Common myeloid progenitor, CD34-positive (primary cell): ENCODE data around the gene LGALS7B.
A peak's percentile ranks its signal among the peaks of the same experiment; 100 is the strongest.

Experiments
- CTCF ChIA-PET: fragments of 350-600 bp; sonication (Branson Sonifier 250); formaldehyde crosslinking; loops from one replicate; lab custom pipeline; 2021; ENCODE audit warnings: antibody characterized with exemption; lab: Charles Lee
- POLR2A ChIA-PET: fragments of 350-600 bp; sonication (Branson Sonifier 250); formaldehyde crosslinking; loops from one replicate; lab custom pipeline; 2021; ENCODE audit warnings: antibody characterized with exemption; lab: Charles Lee
- DNase-seq, 3 donors: peaks; one replicate each; pipeline versions ENCODE4 v3.0.0 to v3.0.0-alpha.2; 2013
- H3K27ac ChIP-seq, 2 experiments: 1 replicate in 1 of 2; 2 replicates in 1 of 2; pipeline ENCODE4 v1.7.0; 2013; ENCODE audit warnings: inconsistent platforms in 2 of 2, low read length in 2 of 2, mild to moderate bottlenecking in 2 of 2, low read depth in 1 of 2, moderate library complexity in 1 of 2; ENCODE audit not compliant: severe bottlenecking in 2 of 2, insufficient read depth in 1 of 2, poor library complexity in 1 of 2
- H3K27me3 ChIP-seq, 5 experiments: replicated peaks in 2 of 5; 1 replicate in 3 of 5; 2 replicates in 2 of 5; pipeline versions ENCODE4 v1.6.1 to v1.7.0; 2013; ENCODE audit warnings: low read length in 4 of 5, mild to moderate bottlenecking in 2 of 5, moderate library complexity in 2 of 5, inconsistent platforms in 1 of 5; ENCODE audit not compliant: insufficient read depth in 5 of 5, control insufficient read depth in 4 of 5
- H3K36me3 ChIP-seq, 4 experiments: 1 replicate in 2 of 4; 2 replicates in 2 of 4; pipeline versions ENCODE4 v1.6.1 to v1.7.0; 2013; ENCODE audit warnings: low read length in 3 of 4, control low read depth in 1 of 4, mild to moderate bottlenecking in 1 of 4; ENCODE audit not compliant: control insufficient read depth in 4 of 4, insufficient read depth in 4 of 4
- H3K4me1 ChIP-seq, 4 experiments: 1 replicate in 3 of 4; 2 replicates in 1 of 4; pipeline versions ENCODE4 v1.6.1 to v1.7.1; 2013; ENCODE audit warnings: low read length in 3 of 4, mild to moderate bottlenecking in 3 of 4, control low read depth in 1 of 4, inconsistent platforms in 1 of 4, moderate library complexity in 1 of 4; ENCODE audit not compliant: control insufficient read depth in 4 of 4, insufficient read depth in 4 of 4; ENCODE audit errors: control extremely low read depth in 1 of 4
- H3K4me3 ChIP-seq, 7 experiments: 1 replicate in 4 of 7; 2 replicates in 3 of 7; pipeline versions ENCODE4 v1.5.1 to v1.7.0; 2013; ENCODE audit warnings: mild to moderate bottlenecking in 7 of 7, low read length in 6 of 7, moderate library complexity in 6 of 7, inconsistent platforms in 2 of 7, low read depth in 2 of 7, control low read depth in 1 of 7; ENCODE audit not compliant: insufficient read depth in 4 of 7, control insufficient read depth in 1 of 7; ENCODE audit errors: extremely low read depth in 1 of 7
- H3K9me3 ChIP-seq, 5 experiments: 1 replicate in 4 of 5; 2 replicates in 1 of 5; pipeline versions ENCODE4 v1.6.1 to v1.7.1; 2013; ENCODE audit warnings: low read length in 4 of 5, mild to moderate bottlenecking in 2 of 5, inconsistent platforms in 1 of 5, low read depth in 1 of 5, moderate library complexity in 1 of 5; ENCODE audit not compliant: control insufficient read depth in 4 of 5, insufficient read depth in 2 of 5; ENCODE audit errors: control extremely low read depth in 1 of 5
- WGBS: methylation state at CpG from one replicate; pipeline ENCODE4 v1.1.5; 2013; ENCODE audit not compliant: insufficient coverage; 5-methylcytosine and 5-hydroxymethylcytosine counted together

Gene LGALS7B

GRCh38 chr19:38837656-38838121, 48.7 kb downstream of the LGALS7B start:
- no peak overlapping the region for H3K4me3 ChIP-seq
- no peaks in the 10 kb centered on the region for H3K4me1 ChIP-seq
- 96% methylated on average over 7 of the region's 7 CpGs for WGBS
- H3K9me3 ChIP-seq, result no peaks in the 10 kb centered on the region
- no peak for DNase-seq
- no peak overlapping the region for H3K27ac ChIP-seq
- CTCF ChIA-PET, result interaction anchor here (1.0 kb wide), 1 partner anchor 12 kb away, joined by 3 read pairs; no protein-coding TSS in a partner anchor
- POLR2A ChIA-PET, result interaction anchor here (0.6 to 1.8 kb wide), 5 partner anchors 12 to 68 kb away, joined by 3 to 6 read pairs (median 3); partner anchors contain the start of gene HNRNPL
- peaks cover 23 to 73% (median 61%) of the 10 kb centered on the region in 4 experiments for H3K36me3 ChIP-seq
- no peaks in the 10 kb centered on the region for H3K27me3 ChIP-seq

- ChIA-PET CTCF (interaction anchor here (1.0 kb wide), 1 partner anchor 11 kb away, joined by 3 read pairs; no protein-coding TSS in a partner anchor), POLR2A (interaction anchor here (0.6 to 1.8 kb wide), 5 partner anchors 11 to 69 kb away, joined by 3 to 6 read pairs (median 3); partner anchors contain the start of gene HNRNPL)
- Histone ChIP-seq H3K36me3 (peaks cover 23 to 80% (median 67%) of the 10 kb centered on the region in 4 experiments), H3K27ac (no peak overlapping the region), H3K4me3 (no peak overlapping the region), H3K9me3 (no peaks in the 10 kb centered on the region), H3K4me1 (no peaks in the 10 kb centered on the region), H3K27me3 (no peaks in the 10 kb centered on the region)
- no peak for DNase-seq
- WGBS, result 93% methylated on average over 11 of the region's 19 CpGs
Observed at GRCh38 chr19:38838208-38838985, 49.4 kb downstream of the LGALS7B start.

- H3K27me3 ChIP-seq, result no peaks in the 10 kb centered on the region
- CTCF ChIA-PET, result interaction anchor here (1.4 kb wide), 1 partner anchor 65 kb away, joined by 3 read pairs; the partner anchor contains the start of gene LGALS7
- no peak for DNase-seq
- no peak overlapping the region for H3K27ac ChIP-seq
- H3K36me3 ChIP-seq, result peaks cover 29 to 87% (median 75%) of the 10 kb centered on the region in 4 experiments
- no peaks in the 10 kb centered on the region for H3K4me1 ChIP-seq
- H3K4me3 ChIP-seq, result no peak overlapping the region
- POLR2A ChIA-PET, result interaction anchor here (1.2 to 1.8 kb wide), 3 partner anchors 10 to 70 kb away, joined by 3 to 6 read pairs (median 3); partner anchors contain the start of gene HNRNPL
- no peaks in the 10 kb centered on the region for H3K9me3 ChIP-seq
- WGBS, result 91% methylated on average over 4 of the region's 12 CpGs
Observed at GRCh38 chr19:38838986-38839761, 50.2 kb downstream of the LGALS7B start.

GRCh38 chr19:38839816-38840582, 51.0 kb downstream of the LGALS7B start:
- no peaks in the 10 kb centered on the region for H3K4me1 ChIP-seq
- CTCF ChIA-PET, result interaction anchor here (1.2 to 1.4 kb wide), 2 partner anchors 9 to 66 kb away, joined by 3 to 4 read pairs; partner anchors contain the start of genes ECH1 and LGALS7

GRCh38 chr19:38840583-38840968, 51.6 kb downstream of the LGALS7B start:
- CTCF ChIA-PET, result interaction anchor here (1.2 to 1.4 kb wide), 2 partner anchors 9 to 67 kb away, joined by 3 to 4 read pairs; partner anchors contain the start of genes ECH1 and LGALS7

More at GRCh38 chr19:38839816-38840582, 51.0 kb downstream of the LGALS7B start:
- H3K4me3 ChIP-seq, result no peak overlapping the region
- H3K27me3 ChIP-seq, result no peaks in the 10 kb centered on the region
- H3K27ac ChIP-seq, result no peak overlapping the region
- no peaks in the 10 kb centered on the region for H3K9me3 ChIP-seq
- H3K36me3 ChIP-seq, result peaks cover 34 to 96% (median 83%) of the 10 kb centered on the region in 4 experiments
- POLR2A ChIA-PET, result interaction anchor here (0.6 kb wide), 1 partner anchor 9 kb away, joined by 3 read pairs; no protein-coding TSS in a partner anchor
- WGBS, result 94% methylated on average over 12 of the region's 28 CpGs
- peak in 1 of 3 donors; percentile 20 for DNase-seq

More at GRCh38 chr19:38840583-38840968, 51.6 kb downstream of the LGALS7B start:
- H3K27ac ChIP-seq, result no peak overlapping the region
- no peak overlapping the region for H3K4me3 ChIP-seq
- no peaks in the 10 kb centered on the region for H3K9me3 ChIP-seq
- no peaks in the 10 kb centered on the region for H3K27me3 ChIP-seq
- WGBS, result 93% methylated on average over 4 of the region's 5 CpGs
- no peak for DNase-seq
- POLR2A ChIA-PET, result interaction anchor here (0.6 kb wide), 1 partner anchor 9 kb away, joined by 3 read pairs; no protein-coding TSS in a partner anchor
- H3K36me3 ChIP-seq, result peaks cover 34 to 97% (median 87%) of the 10 kb centered on the region in 4 experiments
- no peaks in the 10 kb centered on the region for H3K4me1 ChIP-seq
